H1 (cell line): ENCODE data around the gene PER2. TPM values are rescaled to one million over a fixed set of nuclear protein-coding genes. Genes with fewer than 3 reads are reported as not detected.

Source experiments
- BACH1 ChIP-seq: IDR thresholded peaks from 2 replicates; pipeline ENCODE4 v1.6.1; 2012; ENCODE audit warnings: low read length, improper control_type of control experiment
- CEBPB ChIP-seq: IDR thresholded peaks from 2 replicates; pipeline ENCODE4 v1.6.1; 2012; ENCODE audit warnings: low read depth, low read length
- EP300 ChIP-seq, 2 experiments: IDR thresholded peaks; 1 replicate in 1 of 2; 2 replicates in 1 of 2; pipeline ENCODE4 v1.6.1; 2011 to 2012; ENCODE audit warnings: low read depth in 2 of 2, low read length in 2 of 2, mild to moderate bottlenecking in 2 of 2, borderline replicate concordance in 1 of 2, inconsistent platforms in 1 of 2, moderate library complexity in 1 of 2
- GABPA ChIP-seq: IDR thresholded peaks from 2 replicates; pipeline ENCODE4 v1.6.1; 2011; ENCODE audit warnings: mild to moderate bottlenecking, low read length, moderate library complexity, borderline replicate concordance; ENCODE audit not compliant: insufficient read depth
- GTF2F1 ChIP-seq: IDR thresholded peaks from 2 replicates; pipeline ENCODE4 v1.6.1; 2012; ENCODE audit warnings: low read depth, low read length, improper control_type of control experiment, borderline replicate concordance
- JUND ChIP-seq: IDR thresholded peaks from 2 replicates; pipeline ENCODE4 v1.6.1; 2011; ENCODE audit warnings: mild to moderate bottlenecking, improper control_type of control experiment, low read length
- NRF1 ChIP-seq: IDR thresholded peaks from 2 replicates; pipeline ENCODE4 v1.6.1; 2011; ENCODE audit warnings: mild to moderate bottlenecking, low read depth, low read length, improper control_type of control experiment
- TAF1 ChIP-seq: IDR thresholded peaks from 2 replicates; pipeline ENCODE4 v1.6.1; 2011; ENCODE audit warnings: mild to moderate bottlenecking, low read depth, low read length
- YY1 ChIP-seq: IDR thresholded peaks from 2 replicates; pipeline ENCODE4 v1.6.1; 2011; ENCODE audit warnings: low read depth, mild to moderate bottlenecking, low read length
- polyA plus RNA-seq, 7 experiments: library from polyadenylated mRNA; depleted of rRNA in 3 of 7; stranded (reverse) in 5 of 7; unstranded in 2 of 7; fragments of >200 nt in 5 of 7; fragments of 200-250 nt in 2 of 7; gene quantifications; 1 replicate in 5 of 7; 2 replicates in 1 of 7; 4 replicates in 1 of 7; pipeline versions ENCODE4 v1.2.1 to v1.2.3, GENCODE V29; 2011 to 2013; ENCODE audit warnings: missing spikeins in 2 of 7, mixed read lengths in 2 of 7
- total RNA-seq: library from RNA; stranded (reverse); fragmentation: NEBNext Ultra II Directional; extraction: Animal tissue kit (Norgen Biotek cat#: 25700); gene quantifications from 2 replicates; pipeline ENCODE4 v1.2.1, GENCODE V29; 2021

The PER2 gene
- total and polyA plus RNA-seq, 2 of the 8 experiments (the other 6 are each of a cell fraction or from before 2014, with no cell fraction given): 0.91 to 5.5 TPM

DNA sequence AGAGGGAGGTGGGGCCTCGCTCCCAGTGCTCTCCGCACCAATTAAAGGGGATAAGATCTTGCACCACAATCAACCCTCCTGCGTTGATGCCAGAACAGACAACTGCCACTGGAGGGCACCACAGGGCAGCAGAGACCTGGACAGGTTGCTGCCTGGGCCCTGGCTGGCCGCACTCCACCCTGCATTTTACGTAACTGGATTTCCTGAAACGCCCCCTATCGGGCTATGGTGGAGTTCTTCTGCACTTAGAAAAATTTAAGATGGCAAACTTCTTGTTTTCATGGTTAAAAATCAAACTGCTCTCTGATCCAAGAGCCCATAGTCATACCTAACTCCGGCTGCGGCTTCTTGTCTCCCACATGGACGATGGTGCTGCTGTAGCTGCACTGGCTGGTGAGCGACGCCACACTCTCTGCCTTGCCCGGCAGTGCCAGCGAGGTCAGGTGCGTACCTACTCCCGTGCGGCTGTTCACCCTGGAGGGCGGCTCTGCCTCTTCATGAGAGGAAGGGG lies 31.8 kb downstream of the PER2 start (continued):
- TF ChIP-seq GABPA (peak; percentile 61; the same call in 1 of the 2 replicates), YY1 (peak; percentile 61; the same call in 1 of the 2 replicates), NRF1 (no peak), TAF1 (no peak), EP300 (IDR thresholded peaks at IDR 0.05; ENCODE audit: borderline replicate concordance in 1 of 2, low read depth in 2 of 2, low read length in 2 of 2) (no peak), GTF2F1 (no peak), BACH1 (no peak), JUND (peak; percentile 56; the same call in 1 of the 2 replicates), CEBPB (peak; percentile 84)
